ENCODE measurements around the gene MFNG.

- TF ChIP-seq, protein P1, sequence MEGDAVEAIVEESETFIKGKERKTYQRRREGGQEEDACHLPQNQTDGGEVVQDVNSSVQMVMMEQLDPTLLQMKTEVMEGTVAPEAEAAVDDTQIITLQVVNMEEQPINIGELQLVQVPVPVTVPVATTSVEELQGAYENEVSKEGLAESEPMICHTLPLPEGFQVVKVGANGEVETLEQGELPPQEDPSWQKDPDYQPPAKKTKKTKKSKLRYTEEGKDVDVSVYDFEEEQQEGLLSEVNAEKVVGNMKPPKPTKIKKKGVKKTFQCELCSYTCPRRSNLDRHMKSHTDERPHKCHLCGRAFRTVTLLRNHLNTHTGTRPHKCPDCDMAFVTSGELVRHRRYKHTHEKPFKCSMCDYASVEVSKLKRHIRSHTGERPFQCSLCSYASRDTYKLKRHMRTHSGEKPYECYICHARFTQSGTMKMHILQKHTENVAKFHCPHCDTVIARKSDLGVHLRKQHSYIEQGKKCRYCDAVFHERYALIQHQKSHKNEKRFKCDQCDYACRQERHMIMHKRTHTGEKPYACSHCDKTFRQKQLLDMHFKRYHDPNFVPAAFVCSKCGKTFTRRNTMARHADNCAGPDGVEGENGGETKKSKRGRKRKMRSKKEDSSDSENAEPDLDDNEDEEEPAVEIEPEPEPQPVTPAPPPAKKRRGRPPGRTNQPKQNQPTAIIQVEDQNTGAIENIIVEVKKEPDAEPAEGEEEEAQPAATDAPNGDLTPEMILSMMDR (IDR thresholded peaks at IDR 0.05): no peak
- no peak for TF ChIP-seq POLR2A (IDR thresholded peaks at IDR 0.05)
Observed at GRCh38 chr22:37488337-37489135, 2.4 kb upstream of the MFNG start.
